Gastroesophageal sphincter (tissue), 3 donors: Measurements from ENCODE around the gene KAT6B.
A peak's percentile ranks its signal among the peaks of the same experiment; 100 is the strongest.

ENCODE experiments used
- CTCF ChIP-seq, 4 experiments: fragments of 200-600 bp in 2 of 4; fragments of 450-650 bp in 2 of 4; sonication (generic) in 1 of 4; IDR thresholded peaks; one replicate each; pipeline ENCODE4 v1.5.1; 2017 to 2019; ENCODE audit warnings: antibody characterized with exemption in 4 of 4, mild to moderate bottlenecking in 2 of 4, moderate library complexity in 2 of 4
- EP300 ChIP-seq: sonication (generic); formaldehyde crosslinking; IDR thresholded peaks from one replicate; pipeline ENCODE4 v1.6.1; 2017; ENCODE audit warnings: antibody characterized with exemption, mild to moderate bottlenecking
- POLR2A ChIP-seq, 2 donors: fragments of 450-650 bp; IDR thresholded peaks; one replicate each; pipeline ENCODE4 v1.6.1; 2017; ENCODE audit warnings: antibody characterized with exemption in 2 of 2, mild to moderate bottlenecking in 2 of 2, moderate library complexity in 1 of 2
- POLR2AphosphoS5 ChIP-seq: sonication (generic); formaldehyde crosslinking; IDR thresholded peaks from one replicate; pipeline ENCODE4 v1.6.1; 2017; ENCODE audit warnings: antibody characterized with exemption

- peak in 1 of 4 experiments; percentile 26 for TF ChIP-seq CTCF (IDR thresholded peaks at IDR 0.05)
- no peak for TF ChIP-seq POLR2A (IDR thresholded peaks at IDR 0.05)
- TF ChIP-seq POLR2AphosphoS5, result no peak
- TF ChIP-seq EP300, result no peak
These were observed 62.7 kb downstream of the KAT6B start for GRCh38 chr10:74888962-74889661.
